Heart left ventricle (tissue), 13 donors: ENCODE data around the gene AURKAIP1.

Experiments used
- CTCF ChIP-seq, 12 donors: fragments of 200-600 bp; sonication (generic) in 4 of 12; IDR thresholded peaks; one replicate each; pipeline versions ENCODE4 v1.5.0 to v1.8.0; 2018 to 2022; ENCODE audit warnings: antibody characterized with exemption in 12 of 12, mild to moderate bottlenecking in 5 of 12
- POLR2A ChIP-seq, 2 donors: fragments of 450-650 bp; IDR thresholded peaks; one replicate each; pipeline ENCODE4 v1.6.1; 2017; ENCODE audit warnings: antibody characterized with exemption in 2 of 2, mild to moderate bottlenecking in 2 of 2, moderate library complexity in 2 of 2
- donor health status: ischemic (EF 13 %, LVEDD 7.1; RV severe dilation, severe dysfunction).
- donor health status: DM: no; HTN: yes; CAD: no.
- donor health status: DM: no; HTN: no; CAD: no.
- donor health status: ischemic (EF 25% LVEDD 6.9; RV normal size, moderate dysfunction).
- donor health status: ischemic (EF 25% LVEDD 5.7; RV mildly dilated, moderate dysfunction).
- donor health status: ischemic (EF 35%, LVEDD 5.7; RV mildly dilated, moderate dysfunction).
- donor health status: nonischemic (EF 11% LVEDD 7.7; RV severe dilation, severe dysfunction).
- donor health status: DM: yes; HTN: yes; CAD: no.
- donor health status: PGD.
- donor health status: ischemic (EF 29% LVEDD 5.4; RV normal size, mild dysfunction).
- donor health status: nonischemic (EF 23%, LVEDD 6.1; RV moderate dilation, normal function).

DNA sequence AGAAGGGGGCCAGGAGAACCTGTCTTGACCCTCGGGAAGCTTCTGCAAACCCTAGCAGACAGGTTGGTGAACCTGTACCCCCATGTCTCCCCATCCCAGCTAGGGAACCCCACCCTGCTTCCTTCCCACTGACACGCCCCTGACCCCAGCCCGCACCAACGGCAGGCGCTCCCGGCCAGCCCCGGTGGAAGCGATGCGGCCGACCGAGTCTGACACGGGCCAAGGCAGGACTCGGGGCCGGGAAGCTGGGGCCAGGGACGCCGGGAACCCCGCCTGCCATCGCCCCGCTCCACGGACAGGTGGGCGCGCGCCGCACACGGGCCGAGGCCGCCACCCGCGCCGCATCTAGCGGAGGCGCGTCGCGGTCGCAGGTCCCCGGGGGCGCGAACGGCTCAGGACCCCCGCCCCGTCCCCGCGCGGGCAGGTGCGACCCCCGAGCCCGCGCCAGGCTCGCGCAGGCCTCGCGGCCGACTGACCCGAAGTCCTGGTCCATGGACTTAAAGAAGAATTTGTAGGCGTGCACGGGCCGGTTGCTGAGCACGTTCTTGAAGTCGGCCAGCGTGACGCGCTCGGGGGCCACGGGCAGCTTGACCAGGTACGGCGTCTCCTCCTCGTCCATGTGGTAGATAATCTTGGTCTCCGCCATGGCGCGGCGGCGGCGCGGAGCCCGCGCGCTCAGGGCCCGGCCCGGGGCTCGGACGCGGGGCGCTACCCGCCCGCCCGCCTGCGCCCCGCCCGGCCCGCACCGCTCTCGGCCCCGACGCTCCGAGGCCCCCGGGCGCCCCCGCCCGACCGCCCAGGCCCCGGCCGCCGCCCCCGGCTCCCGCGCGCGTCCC is 26.4 kb downstream of the AURKAIP1 start:
- TF ChIP-seq CTCF (IDR thresholded peaks at IDR 0.05) (no peak), POLR2A (IDR thresholded peaks at IDR 0.05) (no peak)
